Heart left ventricle (tissue), 13 donors: ENCODE results near the gene GRM2.

ENCODE experiments used
- CTCF ChIP-seq, 12 donors: fragments of 200-600 bp; sonication (generic) in 4 of 12; IDR thresholded peaks; one replicate each; pipeline versions ENCODE4 v1.5.0 to v1.8.0; 2018 to 2022; ENCODE audit warnings: antibody characterized with exemption in 12 of 12, mild to moderate bottlenecking in 5 of 12
- POLR2A ChIP-seq, 2 donors: fragments of 450-650 bp; IDR thresholded peaks; one replicate each; pipeline ENCODE4 v1.6.1; 2017; ENCODE audit warnings: antibody characterized with exemption in 2 of 2, mild to moderate bottlenecking in 2 of 2, moderate library complexity in 2 of 2
- donor health status: ischemic (EF 13 %, LVEDD 7.1; RV severe dilation, severe dysfunction).
- donor health status: DM: no; HTN: yes; CAD: no.
- donor health status: DM: no; HTN: no; CAD: no.
- donor health status: ischemic (EF 25% LVEDD 6.9; RV normal size, moderate dysfunction).
- donor health status: ischemic (EF 25% LVEDD 5.7; RV mildly dilated, moderate dysfunction).
- donor health status: ischemic (EF 35%, LVEDD 5.7; RV mildly dilated, moderate dysfunction).
- donor health status: nonischemic (EF 11% LVEDD 7.7; RV severe dilation, severe dysfunction).
- donor health status: DM: yes; HTN: yes; CAD: no.
- donor health status: PGD.
- donor health status: ischemic (EF 29% LVEDD 5.4; RV normal size, mild dysfunction).
- donor health status: nonischemic (EF 23%, LVEDD 6.1; RV moderate dilation, normal function).

DNA sequence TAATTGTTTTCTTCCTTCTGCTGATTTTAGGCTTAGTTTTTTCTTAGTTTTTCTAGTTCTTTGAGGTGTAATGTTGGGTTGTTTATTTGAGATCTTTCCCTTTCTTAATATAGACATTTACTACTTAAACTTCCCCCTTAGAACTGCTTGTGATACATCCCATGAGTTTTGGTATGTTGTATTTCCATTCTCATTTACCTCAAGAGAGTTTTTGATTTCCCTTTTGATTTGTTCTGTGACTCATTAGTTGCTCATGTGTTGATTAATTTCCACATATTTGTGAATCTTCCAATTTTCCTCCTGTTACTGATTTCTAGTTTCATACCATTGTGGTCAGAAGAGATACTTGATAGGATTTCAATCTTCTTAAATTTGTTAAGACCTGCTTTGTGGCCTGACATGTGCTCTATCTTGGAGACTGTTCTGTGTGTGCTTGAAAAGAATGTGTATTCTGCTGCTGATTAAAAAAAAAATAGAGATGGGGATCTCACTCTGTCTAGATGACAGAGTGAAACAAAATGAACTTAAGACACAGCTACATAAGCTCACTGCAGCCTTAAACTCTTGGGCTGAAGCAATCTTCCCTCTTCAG, 22.3 kb downstream of the GRM2 start:
- TF ChIP-seq CTCF (IDR thresholded peaks at IDR 0.05) (no peak), POLR2A (IDR thresholded peaks at IDR 0.05) (no peak)
